A549 (cell line): Measurements from ENCODE around the gene PLCH1. TPM values are rescaled to one million over a fixed set of nuclear protein-coding genes. Genes with fewer than 3 reads are reported as not detected.

ENCODE experiments used
- ATAC-seq, 2 experiments: fragments of 200-7000 bp in 1 of 2; fragments of >200 bp in 1 of 2; cut with Nextera tagmentation in 1 of 2; cut with Tn5 transposase in 1 of 2; 3 replicates each; pipeline versions ENCODE4 v1.8.0 to v1.9.1; 2018 to 2020; ENCODE audit warnings: mild to moderate bottlenecking in 1 of 2, moderate library complexity in 1 of 2
- CTCF ChIA-PET: fragments of 300-600 bp; sonication (Branson Sonifier 250); formaldehyde crosslinking; extraction: SDS; loops from one replicate; lab custom pipeline; 2021; ENCODE audit warnings: antibody characterized with exemption, inconsistent platforms; lab: Yijun Ruan, JAX
- POLR2A ChIA-PET: fragments of 350-600 bp; formaldehyde crosslinking; extraction: SDS; loops from one replicate; lab custom pipeline; 2021; ENCODE audit warnings: antibody characterized with exemption, inconsistent platforms; lab: Yijun Ruan, JAX
- DNase-seq, 2 experiments: peaks; one replicate each; pipeline versions ENCODE4 v3.0.0 to v3.0.0-alpha.2; 2011 to 2016; ENCODE audit warnings: low read depth in 1 of 2, low spot score in 1 of 2
- FAIRE-seq: peaks from 2 replicates; lab custom pipeline; 2011; peaks lifted over from hg19 to GRCh38; lab: Jason Lieb, UNC
- H3K27ac ChIP-seq, 2 experiments: fragments of >200 bp; sonication (Bioruptor Twin); formaldehyde crosslinking; 3 replicates each; pipeline ENCODE4 v1.5.1; 2016 to 2017
- H3K4me1 ChIP-seq: fragments of >200 bp; sonication (Bioruptor Twin); formaldehyde crosslinking; 3 replicates; pipeline ENCODE4 v1.6.1; 2016
- H3K4me2 ChIP-seq: fragments of >200 bp; sonication (Bioruptor Twin); formaldehyde crosslinking; 3 replicates; pipeline ENCODE4 v1.6.1; 2016
- H3K4me3 ChIP-seq: fragments of >200 bp; sonication (Bioruptor Twin); formaldehyde crosslinking; 3 replicates; pipeline ENCODE4 v1.5.1; 2016
- H3K9me3 ChIP-seq: fragments of >200 bp; sonication (Bioruptor Twin); formaldehyde crosslinking; 3 replicates; pipeline ENCODE4 v1.6.1; 2016
- CBX2 ChIP-seq: fragments of 200-600 bp; sonication (generic); IDR thresholded peaks from 2 replicates; pipeline ENCODE4 v1.6.1; 2016; ENCODE audit warnings: low read depth, mild to moderate bottlenecking, borderline replicate concordance
- CBX8 ChIP-seq: fragments of 200-600 bp; sonication (generic); IDR thresholded peaks from 2 replicates; pipeline ENCODE4 v1.6.1; 2016
- CEBPB ChIP-seq, 2 experiments: fragments of >200 bp in 1 of 2; sonication (Bioruptor Twin) in 1 of 2; formaldehyde crosslinking in 1 of 2; IDR thresholded peaks; 2 replicates each; pipeline ENCODE4 v1.6.1; 2012 to 2016
- CHD4 ChIP-seq: fragments of 200-600 bp; sonication (generic); IDR thresholded peaks from 2 replicates; pipeline ENCODE4 v1.6.1; 2016; ENCODE audit warnings: antibody characterized with exemption, mild to moderate bottlenecking, borderline replicate concordance
- EHF ChIP-seq: fragments of 250-450 bp; sonication (Bioruptor Pico); IDR thresholded peaks from 2 replicates; pipeline ENCODE4 v1.5.0; 2020; ENCODE audit warnings: mild to moderate bottlenecking
- EHMT2 ChIP-seq: fragments of 200-600 bp; sonication (generic); IDR thresholded peaks from 2 replicates; pipeline ENCODE4 v1.6.1; 2016; ENCODE audit warnings: antibody characterized with exemption, low read depth, mild to moderate bottlenecking, moderate library complexity
- ELK1 ChIP-seq: fragments of 150-350 bp; IDR thresholded peaks from 2 replicates; pipeline ENCODE4 v1.6.1; 2014; ENCODE audit warnings: low read depth, mild to moderate bottlenecking, low read length
- EP300 ChIP-seq, 2 experiments: fragments of >200 bp; sonication (Bioruptor Twin); formaldehyde crosslinking; IDR thresholded peaks; 2 replicates in 1 of 2; 3 replicates in 1 of 2; pipeline ENCODE4 v1.6.1; 2016 to 2017
- FOXS1 ChIP-seq: fragments of 250-450 bp; sonication (Bioruptor Pico); IDR thresholded peaks from 2 replicates; pipeline ENCODE4 v1.5.0; 2020; ENCODE audit warnings: mild to moderate bottlenecking, moderate library complexity
- HEYL ChIP-seq: fragments of 250-450 bp; sonication (Bioruptor Pico); IDR thresholded peaks from 2 replicates; pipeline ENCODE4 v1.8.0; 2021; ENCODE audit warnings: mild to moderate bottlenecking, moderate library complexity
- HMGXB4 ChIP-seq: fragments of 250-450 bp; sonication (Bioruptor Pico); IDR thresholded peaks from 2 replicates; pipeline ENCODE4 v1.5.0; 2021; ENCODE audit warnings: mild to moderate bottlenecking, moderate library complexity, borderline replicate concordance
- JUN ChIP-seq, 2 experiments: fragments of >200 bp; sonication (Bioruptor Twin); formaldehyde crosslinking; IDR thresholded peaks; 2 replicates in 1 of 2; 3 replicates in 1 of 2; pipeline ENCODE4 v1.6.1; 2016 to 2017
- MAFK ChIP-seq: fragments of 450-650 bp; IDR thresholded peaks from 2 replicates; pipeline ENCODE4 v1.6.1; 2014; ENCODE audit not compliant: partially characterized antibody
- RFX5 ChIP-seq: fragments of 450-650 bp; IDR thresholded peaks from 2 replicates; pipeline ENCODE4 v1.7.1; 2014; ENCODE audit warnings: antibody characterized with exemption, mild to moderate bottlenecking, moderate library complexity
- RNF2 ChIP-seq: fragments of 200-600 bp; sonication (generic); IDR thresholded peaks from 2 replicates; pipeline ENCODE4 v1.6.1; 2016; ENCODE audit warnings: low read depth, mild to moderate bottlenecking, antibody characterized with exemption, moderate library complexity, borderline replicate concordance
- SMC3 ChIP-seq: fragments of >200 bp; sonication (Bioruptor Twin); formaldehyde crosslinking; IDR thresholded peaks from 3 replicates; pipeline ENCODE4 v1.6.1; 2018; ENCODE audit warnings: inconsistent platforms
- SREBF2 ChIP-seq: fragments of 450-650 bp; IDR thresholded peaks from 2 replicates; pipeline ENCODE4 v1.6.1; 2014; ENCODE audit warnings: mild to moderate bottlenecking, moderate library complexity
- TFCP2L1 ChIP-seq: fragments of 250-450 bp; sonication (Bioruptor Pico); IDR thresholded peaks from 2 replicates; pipeline ENCODE4 v1.5.0; 2021; ENCODE audit warnings: mild to moderate bottlenecking
- USF2 ChIP-seq: fragments of 450-650 bp; IDR thresholded peaks from 2 replicates; pipeline ENCODE4 v1.6.1; 2014; ENCODE audit warnings: antibody characterized with exemption
- ZC3H11A ChIP-seq: fragments of 450-650 bp; IDR thresholded peaks from 2 replicates; pipeline ENCODE4 v1.6.1; 2014; ENCODE audit warnings: antibody characterized with exemption, mild to moderate bottlenecking
- WGBS: methylation state at CpG from one replicate; pipeline ENCODE4 v1.1.6; 2017; ENCODE audit errors: missing lambda C conversion rate; 5-methylcytosine and 5-hydroxymethylcytosine counted together
- polyA plus RNA-seq, 4 experiments: library from polyadenylated mRNA; depleted of rRNA in 3 of 4; stranded (reverse); fragments of >200 nt; fragmentation: RNase III in 1 of 4; extraction: RNeasy Plus Mini Kit Qiagen cat#74134 plus additional on column Dnase treatment in 1 of 4; gene quantifications; 2 replicates in 3 of 4; 3 replicates in 1 of 4; pipeline ENCODE4 v1.2.3, GENCODE V29; 2011 to 2017
- small RNA-seq, 6 experiments: library from RNA; depleted of rRNA; stranded (forward); fragments of <200 nt; gene quantifications; one replicate each; pipeline ENCODE3, GENCODE V24; 2012

PLCH1 gene
- polyA plus RNA-seq, 2 of the 4 experiments (the other 2 are of a cell fraction), result 2.1 to 11.1 TPM

GRCh38 chr3:155326901-155327300, 418.0 kb downstream of the PLCH1 start:
- 54% methylated on average over 4 of the region's 4 CpGs for WGBS
- TF ChIP-seq HEYL (CRISPR knock-in tag) (no peak), JUN (IDR thresholded peaks at IDR 0.05) (no peak), MAFK (no peak), ZC3H11A (no peak)
- no peak overlapping the region for H3K4me3 ChIP-seq
- DNase-seq (no peak), ATAC-seq (no peak), FAIRE-seq (no peak)
- no peaks in the 10 kb centered on the region for H3K9me3 ChIP-seq
- ChIA-PET CTCF (interaction anchor here (0.6 kb wide), 1 partner anchor 56 kb away, joined by 3 read pairs; no protein-coding TSS in a partner anchor), POLR2A (interaction anchor here (0.7 kb wide), 1 partner anchor 543 kb away, joined by 3 read pairs; no protein-coding TSS in a partner anchor)
- no peak overlapping the region for H3K27ac ChIP-seq
- no peak overlapping the region for H3K4me2 ChIP-seq
- H3K4me1 ChIP-seq, result no peaks in the 10 kb centered on the region

- ChIA-PET CTCF (interaction anchor here (0.6 kb wide), 1 partner anchor 56 kb away, joined by 3 read pairs; no protein-coding TSS in a partner anchor), POLR2A (no interaction called here)
- DNase-seq, result no peak
- no peaks in the 10 kb centered on the region for H3K9me3 ChIP-seq
- 68% methylated on average over 5 of the region's 5 CpGs for WGBS
- ATAC-seq, result no peak
- no peak overlapping the region for H3K4me2 ChIP-seq
- no peak overlapping the region for H3K27ac ChIP-seq
- no peaks in the 10 kb centered on the region for H3K4me1 ChIP-seq
- no peak for FAIRE-seq
- no peak overlapping the region for H3K4me3 ChIP-seq
- no peak for TF ChIP-seq FOXS1 (CRISPR knock-in tag)
- TF ChIP-seq RNF2, result no peak
- TF ChIP-seq EP300 (IDR thresholded peaks at IDR 0.05), result no peak
- TF ChIP-seq EHF (CRISPR knock-in tag), result no peak
- no peak for TF ChIP-seq TFCP2L1 (CRISPR knock-in tag)
- TF ChIP-seq EHMT2, result no peak
- no peak for TF ChIP-seq CEBPB (IDR thresholded peaks at IDR 0.05)
- TF ChIP-seq JUN (IDR thresholded peaks at IDR 0.05), result no peak
- TF ChIP-seq CHD4, result no peak
- TF ChIP-seq USF2, result no peak
- no peak for TF ChIP-seq ELK1
- no peak for TF ChIP-seq CBX8
- no peak for TF ChIP-seq HMGXB4 (CRISPR knock-in tag)
- no peak for TF ChIP-seq SMC3
- TF ChIP-seq CBX2, result no peak
- no peak for TF ChIP-seq SREBF2
- no peak for TF ChIP-seq RFX5
Observed at GRCh38 chr3:155326244-155326643, 418.6 kb downstream of the PLCH1 start.

Small RNA genes within 50 kb of the gene (small RNA-seq; reads per million reads assigned to genes)
- gene AC108729.3 (0 reads per million in 6 experiments), gene RN7SL715P (0 reads per million in 6 experiments)

Other genes starting within 250 kb of the PLCH1 start
- gene C3orf33, start 61.2 kb upstream of the PLCH1 start, polyA plus RNA-seq (2011; rRNA removed), result 9.3 and 11.1 TPM in 2 replicates
- 7.7 to 8.3 TPM (median 7.9 TPM) in 3 replicates for gene C3orf33, start 61.2 kb upstream of the PLCH1 start, polyA plus RNA-seq (2017; fragmentation: RNase III; extraction: RNeasy Plus Mini Kit Qiagen cat#74134 plus additional on column Dnase treatment)
- 42.6 and 45.9 TPM in 2 replicates for gene SLC33A1, start 109.4 kb upstream of the PLCH1 start, polyA plus RNA-seq (2011; rRNA removed)
- 16.6 to 18.9 TPM (median 17.0 TPM) in 3 replicates for gene SLC33A1, start 109.4 kb upstream of the PLCH1 start, polyA plus RNA-seq (2017; fragmentation: RNase III; extraction: RNeasy Plus Mini Kit Qiagen cat#74134 plus additional on column Dnase treatment)
- gene GMPS, start 125.6 kb upstream of the PLCH1 start, polyA plus RNA-seq (2011; rRNA removed), result 77.2 and 114 TPM in 2 replicates
- 64.7 to 79.4 TPM (median 74.4 TPM) in 3 replicates for gene GMPS, start 125.6 kb upstream of the PLCH1 start, polyA plus RNA-seq (2017; fragmentation: RNase III; extraction: RNeasy Plus Mini Kit Qiagen cat#74134 plus additional on column Dnase treatment)